AG04449 (cell line): ENCODE results near the gene CRTAP.

Source experiments
- CTCF ChIA-PET: fragments of 350-600 bp; formaldehyde crosslinking; extraction: SDS; loops from one replicate; lab custom pipeline; 2021; ENCODE audit warnings: antibody characterized with exemption; lab: Yijun Ruan, JAX
- POLR2A ChIA-PET: fragments of 400-600, 350-600 bp; formaldehyde crosslinking; extraction: SDS; loops from one replicate; lab custom pipeline; 2020; ENCODE audit warnings: antibody characterized with exemption, inconsistent platforms; lab: Yijun Ruan, JAX
- DNase-seq: peaks from one replicate; pipeline ENCODE4 v3.0.0-alpha.2; 2010; ENCODE audit warnings: low read depth, low spot score
- H3K4me3 ChIP-seq: 2 replicates; pipeline ENCODE4 v1.5.1; 2011; ENCODE audit warnings: low read depth, mild to moderate bottlenecking, control low read depth, low read length
- CTCF ChIP-seq: IDR thresholded peaks from one replicate; pipeline ENCODE4 v1.5.1; 2011; ENCODE audit warnings: mild to moderate bottlenecking, moderate library complexity, low read length, control low read depth, inconsistent platforms; ENCODE audit not compliant: insufficient read depth; ENCODE audit errors: missing control alignments

CRTAP gene

GRCh38 chr3:33083958-33084357, 29.9 kb upstream of the CRTAP start:
- ChIA-PET CTCF (interaction anchor here (1.5 to 5.5 kb wide), 2 partner anchors 10 to 137 kb away, joined by 5 to 84 read pairs; no protein-coding TSS in a partner anchor), POLR2A (no interaction called here)
- no peak overlapping the region for H3K4me3 ChIP-seq
- no peak for TF ChIP-seq CTCF
- DNase-seq: no peak

GRCh38 chr3:33088691-33089090, 25.1 kb upstream of the CRTAP start:
- ChIA-PET CTCF (interaction anchor here (6.9 kb wide), 1 partner anchor 15 kb away, joined by 45 read pairs; no protein-coding TSS in a partner anchor), POLR2A (no interaction called here)
- no peak overlapping the region for H3K4me3 ChIP-seq
- DNase-seq: no peak
- TF ChIP-seq CTCF: no peak

GRCh38 chr3:33089515-33089914, 24.3 kb upstream of the CRTAP start:
- H3K4me3 ChIP-seq: no peak overlapping the region
- POLR2A ChIA-PET: no interaction called here
- no peak for DNase-seq
- TF ChIP-seq CTCF: no peak
- CTCF ChIA-PET: interaction anchor here (6.9 kb wide), 1 partner anchor 15 kb away, joined by 45 read pairs; no protein-coding TSS in a partner anchor

- DNase-seq: no peak
- TF ChIP-seq CTCF: no peak
- H3K4me3 ChIP-seq: no peak overlapping the region
- ChIA-PET CTCF (interaction anchor here (1.2 to 6.9 kb wide), 2 partner anchors 18 to 30 kb away, joined by 3 to 45 read pairs; no protein-coding TSS in a partner anchor), POLR2A (no interaction called here)
Measured at GRCh38 chr3:33091746-33092145, 22.1 kb upstream of the CRTAP start.

GRCh38 chr3:33092496-33093254, 21.1 kb upstream of the CRTAP start:
- ChIA-PET POLR2A (no interaction called here), CTCF (interaction anchor here (1.2 to 6.9 kb wide), 3 partner anchors 14 to 31 kb away, joined by 3 to 45 read pairs (median 5); no protein-coding TSS in a partner anchor)
- TF ChIP-seq CTCF: no peak
- no peak overlapping the region for H3K4me3 ChIP-seq
- DNase-seq: no peak

GRCh38 chr3:33093847-33094246, 20.0 kb upstream of the CRTAP start:
- no peak for DNase-seq
- ChIA-PET POLR2A (no interaction called here), CTCF (interaction anchor here (2.1 to 6.9 kb wide), 2 partner anchors 15 to 20 kb away, joined by 5 to 45 read pairs; no protein-coding TSS in a partner anchor)
- no peak overlapping the region for H3K4me3 ChIP-seq
- no peak for TF ChIP-seq CTCF
